Hepatocyte (in vitro differentiated cells): ENCODE results near the gene CEP131.

Experiments used
- CTCF ChIP-seq: fragments of 200-600 bp; sonication (generic); IDR thresholded peaks from 2 replicates; pipeline ENCODE4 v1.5.1; 2016; ENCODE audit warnings: antibody characterized with exemption, mild to moderate bottlenecking; ENCODE audit not compliant: poor library complexity
- EZH2 ChIP-seq: fragments of 200-600 bp; sonication (generic); IDR thresholded peaks from 2 replicates; pipeline ENCODE4 v1.6.1; 2016; ENCODE audit warnings: antibody characterized with exemption, mild to moderate bottlenecking, borderline replicate concordance

- no peak for TF ChIP-seq EZH2
- TF ChIP-seq CTCF = no peak
Observed at GRCh38 chr17:81213978-81214377, 8.8 kb downstream of the CEP131 start.
